GM12878 (cell line): ENCODE measurements around the gene PLB1. TPM values are rescaled to one million over a fixed set of nuclear protein-coding genes. Genes with fewer than 3 reads are reported as not detected.

Experiments
- ATAC-seq: fragments of 200-7000 bp; cut with Tn5 transposase; 3 replicates; pipeline ENCODE4 v1.9.1; 2020; ENCODE audit warnings: mild to moderate bottlenecking, moderate library complexity
- BruUV-seq: library from RNA; stranded (reverse); fragments of 400-500 nt; replicated peaks from 2 replicates; lab custom pipeline; 2021; lab: Mats Ljungman, UMichigan
- CTCF ChIA-PET: fragments of 300-600 bp; sonication (Branson Sonifier 250); formaldehyde crosslinking; extraction: SDS; loops from one replicate; lab custom pipeline; 2021; ENCODE audit warnings: inconsistent platforms; lab: Yijun Ruan, JAX
- POLR2A ChIA-PET: fragments of 350-600 bp; formaldehyde crosslinking; extraction: SDS; loops from one replicate; lab custom pipeline; 2021; ENCODE audit warnings: inconsistent platforms; lab: Charles Lee
- RAD21 ChIA-PET: fragments of 300-600 bp; sonication (Branson Sonifier 250); formaldehyde crosslinking; loops from one replicate; lab custom pipeline; 2023; ENCODE audit warnings: antibody characterized with exemption; ENCODE audit not compliant: unreplicated experiment; lab: Charles Lee
- SMC1A ChIA-PET: fragments of 300-600 bp; sonication (Branson Sonifier 250); formaldehyde crosslinking; loops from one replicate; lab custom pipeline; 2023; ENCODE audit not compliant: unreplicated experiment, uncharacterized antibody; lab: Charles Lee
- DNase-seq: peaks from one replicate; pipeline ENCODE4 v3.0.0-alpha.2; 2011; ENCODE audit warnings: low read depth, low spot score
- FAIRE-seq: peaks from 3 replicates; lab custom pipeline; 2011; peaks lifted over from hg19 to GRCh38; lab: Jason Lieb, UNC
- H2AFZ ChIP-seq: 2 replicates; pipeline ENCODE4 v1.6.0; 2011; ENCODE audit warnings: low read depth, low read length, control low read depth; ENCODE audit not compliant: control insufficient read depth
- H3K27ac ChIP-seq: 2 replicates; pipeline ENCODE4 v1.5.1; 2011; ENCODE audit warnings: control low read depth; ENCODE audit not compliant: control insufficient read depth, insufficient read depth
- H3K27me3 ChIP-seq, 2 experiments: replicated peaks in 1 of 2; 2 replicates each; pipeline versions ENCODE4 v1.6.0 to v1.6.1; 2011; ENCODE audit warnings: low read length in 1 of 2; ENCODE audit not compliant: control insufficient read depth in 2 of 2, insufficient read depth in 2 of 2
- H3K36me3 ChIP-seq, 2 experiments: 2 replicates each; pipeline ENCODE4 v1.5.1; 2011; ENCODE audit warnings: low read length in 1 of 2; ENCODE audit not compliant: control insufficient read depth in 2 of 2, insufficient read depth in 2 of 2
- H3K4me1 ChIP-seq: 2 replicates; pipeline ENCODE4 v1.6.1; 2011; ENCODE audit warnings: mild to moderate bottlenecking, low read length, moderate library complexity, mixed read lengths; ENCODE audit not compliant: control insufficient read depth, insufficient read depth
- H3K4me2 ChIP-seq: 2 replicates; pipeline ENCODE4 v1.6.0; 2011; ENCODE audit warnings: control low read depth; ENCODE audit not compliant: control insufficient read depth, insufficient read depth
- H3K4me3 ChIP-seq: fragments of 200-600 bp; sonication (generic); 2 replicates; pipeline ENCODE4 v1.5.1; 2016
- H3K79me2 ChIP-seq: 2 replicates; pipeline ENCODE4 v1.6.0; 2011; ENCODE audit warnings: low read length; ENCODE audit not compliant: control insufficient read depth, insufficient read depth
- H3K9ac ChIP-seq: 2 replicates; pipeline ENCODE4 v1.8.0; 2011; ENCODE audit warnings: low read length, control low read depth, mixed read lengths; ENCODE audit not compliant: control insufficient read depth, insufficient read depth
- H3K9me3 ChIP-seq: replicated peaks from 3 replicates; pipeline ENCODE4 v1.5.1; 2011; ENCODE audit warnings: mild to moderate bottlenecking, low read length; ENCODE audit not compliant: control insufficient read depth, insufficient read depth
- H4K20me1 ChIP-seq: 2 replicates; pipeline ENCODE4 v1.6.0; 2011; ENCODE audit not compliant: control insufficient read depth, insufficient read depth
- ATF3 ChIP-seq: IDR thresholded peaks from 2 replicates; pipeline ENCODE4 v1.6.1; 2011; ENCODE audit warnings: low read depth, mild to moderate bottlenecking, low read length, moderate library complexity, borderline replicate concordance; ENCODE audit errors: extremely low read depth
- BCL11A ChIP-seq: IDR thresholded peaks from 2 replicates; pipeline ENCODE4 v1.6.1; 2011; ENCODE audit warnings: low read depth, low read length
- CHD1 ChIP-seq: IDR thresholded peaks from 2 replicates; pipeline ENCODE4 v1.6.1; 2012; ENCODE audit warnings: low read depth, low read length, improper control_type of control experiment
- CREB1 ChIP-seq: IDR thresholded peaks from 2 replicates; pipeline ENCODE4 v1.6.1; 2012; ENCODE audit warnings: low read depth, mild to moderate bottlenecking, inconsistent platforms
- GABPA ChIP-seq: IDR thresholded peaks from 2 replicates; pipeline ENCODE4 v1.6.1; 2014; ENCODE audit warnings: antibody characterized with exemption, low read depth, mild to moderate bottlenecking, inconsistent platforms
- HDAC2 ChIP-seq: fragments of 200-600 bp; sonication (generic); IDR thresholded peaks from 2 replicates; pipeline ENCODE4 v1.6.1; 2017
- JUNB ChIP-seq: IDR thresholded peaks from 2 replicates; pipeline ENCODE4 v1.6.1; 2016; ENCODE audit warnings: antibody characterized with exemption, mild to moderate bottlenecking
- MXI1 ChIP-seq: fragments of 150-350 bp; IDR thresholded peaks from 2 replicates; pipeline ENCODE4 v1.6.1; 2011; ENCODE audit warnings: low read depth, mild to moderate bottlenecking, inconsistent platforms, low read length, improper control_type of control experiment
- NFYB ChIP-seq: IDR thresholded peaks from 2 replicates; pipeline ENCODE4 v1.6.1; 2011; ENCODE audit warnings: low read depth, mild to moderate bottlenecking, low read length, improper control_type of control experiment, moderate library complexity; ENCODE audit not compliant: insufficient read depth
- NR2C2 ChIP-seq: IDR thresholded peaks from 2 replicates; pipeline ENCODE4 v1.6.1; 2011; ENCODE audit warnings: borderline replicate concordance, low read depth; ENCODE audit not compliant: control insufficient read depth, insufficient read length
- NR2F1 ChIP-seq: fragments of 450-650 bp; conservative IDR thresholded peaks from 2 replicates; pipeline ENCODE4 v1.6.1; 2017; ENCODE audit warnings: mild to moderate bottlenecking
- PAX5 ChIP-seq: IDR thresholded peaks from 2 replicates; pipeline ENCODE4 v1.6.1; 2011; ENCODE audit warnings: low read depth, low read length, borderline replicate concordance
- RCOR1 ChIP-seq: conservative IDR thresholded peaks from 2 replicates; pipeline ENCODE4 v1.6.1; 2012; ENCODE audit warnings: low read depth, low read length, improper control_type of control experiment
- RELA ChIP-seq: fragments of 450-650 bp; IDR thresholded peaks from 2 replicates; pipeline ENCODE4 v1.8.0; 2014; ENCODE audit warnings: borderline replicate concordance; ENCODE audit not compliant: partially characterized antibody
- SIX5 ChIP-seq: IDR thresholded peaks from 2 replicates; pipeline ENCODE4 v1.6.1; 2011; ENCODE audit warnings: mild to moderate bottlenecking, low read depth, low read length, moderate library complexity; ENCODE audit not compliant: severe bottlenecking
- SMAD5 ChIP-seq: IDR thresholded peaks from 2 replicates; pipeline ENCODE4 v1.6.1; 2016; ENCODE audit warnings: antibody characterized with exemption, low read depth
- SMARCA5 ChIP-seq: fragments of 450-650 bp; IDR thresholded peaks from 2 replicates; pipeline ENCODE4 v1.6.1; 2017; ENCODE audit warnings: mild to moderate bottlenecking
- SMC3 ChIP-seq: IDR thresholded peaks from 2 replicates; pipeline ENCODE4 v1.6.1; 2011; ENCODE audit warnings: low read length, improper control_type of control experiment, borderline replicate concordance
- SREBF1 ChIP-seq: IDR thresholded peaks from 2 replicates; pipeline ENCODE4 v1.6.1; 2012; ENCODE audit warnings: mild to moderate bottlenecking, low read length
- STAT3 ChIP-seq: IDR thresholded peaks from 2 replicates; pipeline ENCODE4 v1.6.1; 2011; ENCODE audit warnings: low read depth, low read length, improper control_type of control experiment
- USF2 ChIP-seq: IDR thresholded peaks from 2 replicates; pipeline ENCODE4 v1.6.1; 2011; ENCODE audit warnings: low read depth, low read length, improper control_type of control experiment, borderline replicate concordance
- ZBTB4 ChIP-seq: fragments of 450-650 bp; formaldehyde crosslinking; IDR thresholded peaks from 2 replicates; pipeline ENCODE4 v1.4.0; 2022; ENCODE audit warnings: mild to moderate bottlenecking, moderate library complexity
- ZNF217 ChIP-seq: fragments of 450-650 bp; IDR thresholded peaks from 2 replicates; pipeline ENCODE4 v1.6.1; 2017; ENCODE audit warnings: antibody characterized with exemption, mild to moderate bottlenecking
- WGBS: methylation state at CpG from one replicate; pipeline ENCODE4 v1.1.6; 2016; ENCODE audit warnings: low lambda C conversion rate; ENCODE audit not compliant: insufficient replicate concordance, insufficient coverage; ENCODE audit errors: missing lambda C conversion rate; 5-methylcytosine and 5-hydroxymethylcytosine counted together
- in situ Hi-C: fragments of 300-500 bp; cut with MboI; formaldehyde crosslinking; loops from 9 replicates; pipeline ENCODE4 v1.14.3; 2018; ENCODE audit warnings: mixed read lengths
- intact Hi-C: fragments of 100-400 bp; cut with micrococcal nuclease; formaldehyde crosslinking; loops from one replicate; pipeline ENCODE4 v1.14.2; 2022; ENCODE audit not compliant: unreplicated experiment
- polyA plus RNA-seq, 11 experiments: library from polyadenylated mRNA; depleted of rRNA in 4 of 11; unstranded in 6 of 11; stranded (reverse) in 5 of 11; fragments of >200 nt; fragmentation: Nextera tagmentation in 4 of 11; fragmentation: Illumina TruSeq in 1 of 11; extraction: Ambion mirVana in 4 of 11; extraction: Trizol in 1 of 11; gene quantifications; 1 replicate in 1 of 11; 2 replicates in 10 of 11; pipeline versions ENCODE4 v1.2.1 to v1.2.3, GENCODE V29; 2011 to 2016; ENCODE audit warnings: inconsistent platforms in 2 of 11, missing spikeins in 2 of 11, low read depth in 1 of 11
- total RNA-seq, 4 experiments: library from RNA; depleted of rRNA in 3 of 4; stranded (reverse); fragments of >200 nt in 3 of 4; fragmentation: Illumina TruSeq in 1 of 4; extraction: Trizol in 1 of 4; gene quantifications; 2 replicates each; pipeline versions ENCODE4 v1.2.1 to v1.2.3, GENCODE V29; 2013 to 2021

Gene PLB1
- total and polyA plus RNA-seq, 10 of the 15 experiments (the other 5 are each of a cell fraction or from before 2014, with no cell fraction given) = 0.03 to 0.49 (median 0.28) TPM

GRCh38 chr2:28649481-28650265, 153.8 kb downstream of the PLB1 start:
- in situ Hi-C loops = no loop called here
- no TSS peak for BruUV-seq
- ChIA-PET POLR2A (no interaction called here), RAD21 (no interaction called here), CTCF (no interaction called here), SMC1A (no interaction called here)
- H3K79me2 ChIP-seq = no peaks in the 10 kb centered on the region
- ATAC-seq (peak; percentile 83), FAIRE-seq (peak; percentile 90), DNase-seq (no peak)
- no peak overlapping the region for H3K9ac ChIP-seq
- peaks cover 9% of the 10 kb centered on the region for H3K4me1 ChIP-seq
- H2AFZ ChIP-seq = peak overlapping the region; percentile 5
- H3K4me3 ChIP-seq = no peak overlapping the region
- no peaks in the 10 kb centered on the region for H3K9me3 ChIP-seq
- H3K27ac ChIP-seq = no peak overlapping the region
- no peaks in the 10 kb centered on the region for H3K27me3 ChIP-seq
- no peaks in the 10 kb centered on the region for H4K20me1 ChIP-seq
- H3K4me2 ChIP-seq = no peak overlapping the region
- no peaks in the 10 kb centered on the region for H3K36me3 ChIP-seq
- WGBS = 1% methylated on average over 8 of the region's 8 CpGs
- intact Hi-C loops = no loop called here
- TF ChIP-seq ATF3 (no peak), JUNB (peak; percentile 77), HDAC2 (no peak), ZNF217 (no peak), GABPA (no peak), NFYB (no peak), MXI1 (no peak), SMC3 (no peak), CREB1 (no peak; the same call in 1 of the 2 replicates), SMARCA5 (no peak), NR2C2 (no peak), NR2F1 (peak; percentile 45; the same call in 1 of the 2 replicates), CHD1 (no peak), RELA (no peak), SIX5 (no peak), SREBF1 (no peak), PAX5 (no peak; the same call in 1 of the 2 replicates), SMAD5 (no peak), RCOR1 (no peak), BCL11A (no peak), ZBTB4 (CRISPR knock-in tag) (no peak), STAT3 (no peak), USF2 (no peak)
